GM23338 (cell line): ENCODE measurements around the gene ASTN1. TPM values are rescaled to one million over a fixed set of nuclear protein-coding genes. Genes with fewer than 3 reads are reported as not detected.

Experiments
- ATAC-seq: fragments of 200-7000 bp; cut with Tn5 transposase; 3 replicates; pipeline ENCODE4 v1.9.1; 2020
- DNase-seq: peaks from one replicate; pipeline ENCODE4 v3.0.0-alpha.2; 2015; ENCODE audit warnings: low spot score
- H2AFZ ChIP-seq: fragments of 200-600 bp; sonication (generic); 2 replicates; pipeline ENCODE4 v1.8.0; 2016; ENCODE audit warnings: antibody characterized with exemption, mild to moderate bottlenecking, moderate library complexity
- H3F3A ChIP-seq: fragments of 200-600 bp; sonication (generic); replicated peaks from 2 replicates; pipeline ENCODE4 v1.8.0; 2017; ENCODE audit warnings: antibody characterized with exemption, mixed run types, low read depth
- H3K27ac ChIP-seq: fragments of 200-600 bp; sonication (generic); 2 replicates; pipeline ENCODE4 v1.6.1; 2016; ENCODE audit warnings: low read depth
- H3K27me3 ChIP-seq: fragments of 200-600 bp; sonication (generic); 2 replicates; pipeline ENCODE4 v1.8.0; 2016; ENCODE audit warnings: mild to moderate bottlenecking, mixed run types, moderate library complexity; ENCODE audit not compliant: insufficient read depth
- H3K36me3 ChIP-seq: fragments of 200-600 bp; sonication (generic); 2 replicates; pipeline ENCODE4 v1.8.0; 2016; ENCODE audit warnings: mild to moderate bottlenecking; ENCODE audit not compliant: insufficient read depth
- H3K4me1 ChIP-seq: fragments of 200-600 bp; sonication (generic); 2 replicates; pipeline ENCODE4 v1.8.0; 2016; ENCODE audit warnings: mild to moderate bottlenecking, moderate library complexity; ENCODE audit not compliant: insufficient read depth
- H3K4me2 ChIP-seq: fragments of 200-600 bp; sonication (generic); 2 replicates; pipeline ENCODE4 v1.7.1; 2017; ENCODE audit warnings: mixed run types
- H3K4me3 ChIP-seq: fragments of 200-600 bp; sonication (generic); 2 replicates; pipeline ENCODE4 v1.6.1; 2016; ENCODE audit warnings: mixed run types
- H3K79me2 ChIP-seq: fragments of 200-600 bp; sonication (generic); replicated peaks from 2 replicates; pipeline ENCODE4 v1.8.0; 2017; ENCODE audit warnings: mild to moderate bottlenecking; ENCODE audit not compliant: insufficient read depth
- H3K9me2 ChIP-seq: fragments of 200-600 bp; sonication (generic); 2 replicates; pipeline ENCODE4 v1.8.0; 2017; ENCODE audit not compliant: insufficient read depth
- H4K20me1 ChIP-seq: fragments of 200-600 bp; sonication (generic); replicated peaks from 2 replicates; pipeline ENCODE4 v1.8.0; 2017; ENCODE audit warnings: mild to moderate bottlenecking; ENCODE audit not compliant: insufficient read depth
- H3K27ac Mint-ChIP-seq: 2 replicates; pipeline ENCODE4 v1.8.0; 2020; ENCODE audit warnings: inconsistent platforms, mild to moderate bottlenecking, moderate library complexity, mixed read lengths
- H3K27me3 Mint-ChIP-seq: 3 replicates; pipeline ENCODE4 v1.8.0; 2022; ENCODE audit warnings: low read depth, mild to moderate bottlenecking, moderate library complexity, mixed read lengths, inconsistent platforms; ENCODE audit not compliant: insufficient read depth, poor library complexity
- H3K36me3 Mint-ChIP-seq: 3 replicates; pipeline ENCODE4 v1.8.0; 2021; ENCODE audit warnings: low read depth, mild to moderate bottlenecking, inconsistent platforms, moderate library complexity, mixed read lengths
- H3K4me1 Mint-ChIP-seq: 3 replicates; pipeline ENCODE4 v1.8.0; 2020; ENCODE audit warnings: mild to moderate bottlenecking, inconsistent platforms, mixed read lengths
- H3K4me3 Mint-ChIP-seq: 3 replicates; pipeline ENCODE4 v1.8.0; 2021; ENCODE audit warnings: moderate library complexity, mild to moderate bottlenecking, inconsistent platforms, mixed read lengths
- H3K9me3 Mint-ChIP-seq: 3 replicates; pipeline ENCODE4 v1.8.0; 2020; ENCODE audit warnings: moderate library complexity, mild to moderate bottlenecking, inconsistent platforms, mixed read lengths
- EZH2phosphoT487 ChIP-seq: fragments of 200-600 bp; sonication (generic); IDR thresholded peaks from one replicate; pipeline ENCODE4 v1.8.1; 2018; ENCODE audit warnings: antibody characterized with exemption; ENCODE audit not compliant: unreplicated experiment
- polyA plus RNA-seq: library from polyadenylated mRNA; unstranded; fragments of >200 nt; fragmentation: Nextera tagmentation; extraction: Ambion mirVana; gene quantifications from 2 replicates; pipeline ENCODE4 v1.2.1, GENCODE V29; 2016
- total RNA-seq: library from RNA; depleted of rRNA; stranded (reverse); fragments of >200 nt; shearing (Covaris generic); gene quantifications from 2 replicates; pipeline ENCODE4 v1.2.3, GENCODE V29; 2014
- TF ChIP-seq, protein P1 (sequence below): fragments of 250-450 bp; sonication (Bioruptor Pico); IDR thresholded peaks from 2 replicates; pipeline ENCODE4 v1.5.0; 2020; ENCODE audit warnings: mild to moderate bottlenecking, moderate library complexity
- TF ChIP-seq, protein P2 (sequence below): IDR thresholded peaks from one replicate; pipeline ENCODE4 v1.6.1; 2018; ENCODE audit warnings: antibody characterized with exemption; ENCODE audit not compliant: unreplicated experiment

ASTN1 gene
- total and polyA plus RNA-seq, 2 experiments from 2014 or later: 2.0 to 5.2 TPM

GRCh38 chr1:176893625-176894352 lies 270.7 kb downstream of the ASTN1 start:
- H3K27ac Mint-ChIP-seq: no peak overlapping the region
- H3F3A ChIP-seq: no peaks in the 10 kb centered on the region
- no peak overlapping the region for H3K27ac ChIP-seq
- no peak overlapping the region for H3K4me3 ChIP-seq
- no peaks in the 10 kb centered on the region for H3K36me3 Mint-ChIP-seq
- no peaks in the 10 kb centered on the region for H3K79me2 ChIP-seq
- H3K4me1 ChIP-seq: no peaks in the 10 kb centered on the region
- DNase-seq (no peak), ATAC-seq (no peak)
- H2AFZ ChIP-seq: no peak overlapping the region
- H3K4me1 Mint-ChIP-seq: peaks cover 4% of the 10 kb centered on the region; the same call in 1 of the 3 replicates
- no peaks in the 10 kb centered on the region for H3K9me3 Mint-ChIP-seq
- no peaks in the 10 kb centered on the region for H3K9me2 ChIP-seq
- H3K4me2 ChIP-seq: no peak overlapping the region
- no peak for TF ChIP-seq EZH2phosphoT487
- TF ChIP-seq, protein P1, sequence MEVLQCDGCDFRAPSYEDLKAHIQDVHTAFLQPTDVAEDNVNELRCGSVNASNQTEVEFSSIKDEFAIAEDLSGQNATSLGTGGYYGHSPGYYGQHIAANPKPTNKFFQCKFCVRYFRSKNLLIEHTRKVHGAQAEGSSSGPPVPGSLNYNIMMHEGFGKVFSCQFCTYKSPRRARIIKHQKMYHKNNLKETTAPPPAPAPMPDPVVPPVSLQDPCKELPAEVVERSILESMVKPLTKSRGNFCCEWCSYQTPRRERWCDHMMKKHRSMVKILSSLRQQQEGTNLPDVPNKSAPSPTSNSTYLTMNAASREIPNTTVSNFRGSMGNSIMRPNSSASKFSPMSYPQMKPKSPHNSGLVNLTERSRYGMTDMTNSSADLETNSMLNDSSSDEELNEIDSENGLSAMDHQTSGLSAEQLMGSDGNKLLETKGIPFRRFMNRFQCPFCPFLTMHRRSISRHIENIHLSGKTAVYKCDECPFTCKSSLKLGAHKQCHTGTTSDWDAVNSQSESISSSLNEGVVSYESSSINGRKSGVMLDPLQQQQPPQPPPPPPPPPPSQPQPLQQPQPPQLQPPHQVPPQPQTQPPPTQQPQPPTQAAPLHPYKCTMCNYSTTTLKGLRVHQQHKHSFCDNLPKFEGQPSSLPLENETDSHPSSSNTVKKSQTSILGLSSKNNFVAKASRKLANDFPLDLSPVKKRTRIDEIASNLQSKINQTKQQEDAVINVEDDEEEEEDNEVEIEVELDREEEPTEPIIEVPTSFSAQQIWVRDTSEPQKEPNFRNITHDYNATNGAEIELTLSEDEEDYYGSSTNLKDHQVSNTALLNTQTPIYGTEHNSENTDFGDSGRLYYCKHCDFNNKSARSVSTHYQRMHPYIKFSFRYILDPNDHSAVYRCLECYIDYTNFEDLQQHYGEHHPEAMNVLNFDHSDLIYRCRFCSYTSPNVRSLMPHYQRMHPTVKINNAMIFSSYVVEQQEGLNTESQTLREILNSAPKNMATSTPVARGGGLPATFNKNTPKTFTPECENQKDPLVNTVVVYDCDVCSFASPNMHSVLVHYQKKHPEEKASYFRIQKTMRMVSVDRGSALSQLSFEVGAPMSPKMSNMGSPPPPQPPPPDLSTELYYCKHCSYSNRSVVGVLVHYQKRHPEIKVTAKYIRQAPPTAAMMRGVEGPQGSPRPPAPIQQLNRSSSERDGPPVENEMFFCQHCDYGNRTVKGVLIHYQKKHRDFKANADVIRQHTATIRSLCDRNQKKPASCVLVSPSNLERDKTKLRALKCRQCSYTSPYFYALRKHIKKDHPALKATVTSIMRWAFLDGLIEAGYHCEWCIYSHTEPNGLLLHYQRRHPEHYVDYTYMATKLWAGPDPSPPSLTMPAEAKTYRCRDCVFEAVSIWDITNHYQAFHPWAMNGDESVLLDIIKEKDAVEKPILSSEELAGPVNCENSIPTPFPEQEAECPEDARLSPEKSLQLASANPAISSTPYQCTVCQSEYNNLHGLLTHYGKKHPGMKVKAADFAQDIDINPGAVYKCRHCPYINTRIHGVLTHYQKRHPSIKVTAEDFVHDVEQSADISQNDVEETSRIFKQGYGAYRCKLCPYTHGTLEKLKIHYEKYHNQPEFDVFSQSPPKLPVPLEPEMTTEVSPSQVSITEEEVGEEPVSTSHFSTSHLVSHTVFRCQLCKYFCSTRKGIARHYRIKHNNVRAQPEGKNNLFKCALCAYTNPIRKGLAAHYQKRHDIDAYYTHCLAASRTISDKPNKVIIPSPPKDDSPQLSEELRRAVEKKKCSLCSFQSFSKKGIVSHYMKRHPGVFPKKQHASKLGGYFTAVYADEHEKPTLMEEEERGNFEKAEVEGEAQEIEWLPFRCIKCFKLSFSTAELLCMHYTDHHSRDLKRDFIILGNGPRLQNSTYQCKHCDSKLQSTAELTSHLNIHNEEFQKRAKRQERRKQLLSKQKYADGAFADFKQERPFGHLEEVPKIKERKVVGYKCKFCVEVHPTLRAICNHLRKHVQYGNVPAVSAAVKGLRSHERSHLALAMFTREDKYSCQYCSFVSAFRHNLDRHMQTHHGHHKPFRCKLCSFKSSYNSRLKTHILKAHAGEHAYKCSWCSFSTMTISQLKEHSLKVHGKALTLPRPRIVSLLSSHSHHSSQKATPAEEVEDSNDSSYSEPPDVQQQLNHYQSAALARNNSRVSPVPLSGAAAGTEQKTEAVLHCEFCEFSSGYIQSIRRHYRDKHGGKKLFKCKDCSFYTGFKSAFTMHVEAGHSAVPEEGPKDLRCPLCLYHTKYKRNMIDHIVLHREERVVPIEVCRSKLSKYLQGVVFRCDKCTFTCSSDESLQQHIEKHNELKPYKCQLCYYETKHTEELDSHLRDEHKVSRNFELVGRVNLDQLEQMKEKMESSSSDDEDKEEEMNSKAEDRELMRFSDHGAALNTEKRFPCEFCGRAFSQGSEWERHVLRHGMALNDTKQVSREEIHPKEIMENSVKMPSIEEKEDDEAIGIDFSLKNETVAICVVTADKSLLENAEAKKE: no peak
- TF ChIP-seq, protein P2, sequence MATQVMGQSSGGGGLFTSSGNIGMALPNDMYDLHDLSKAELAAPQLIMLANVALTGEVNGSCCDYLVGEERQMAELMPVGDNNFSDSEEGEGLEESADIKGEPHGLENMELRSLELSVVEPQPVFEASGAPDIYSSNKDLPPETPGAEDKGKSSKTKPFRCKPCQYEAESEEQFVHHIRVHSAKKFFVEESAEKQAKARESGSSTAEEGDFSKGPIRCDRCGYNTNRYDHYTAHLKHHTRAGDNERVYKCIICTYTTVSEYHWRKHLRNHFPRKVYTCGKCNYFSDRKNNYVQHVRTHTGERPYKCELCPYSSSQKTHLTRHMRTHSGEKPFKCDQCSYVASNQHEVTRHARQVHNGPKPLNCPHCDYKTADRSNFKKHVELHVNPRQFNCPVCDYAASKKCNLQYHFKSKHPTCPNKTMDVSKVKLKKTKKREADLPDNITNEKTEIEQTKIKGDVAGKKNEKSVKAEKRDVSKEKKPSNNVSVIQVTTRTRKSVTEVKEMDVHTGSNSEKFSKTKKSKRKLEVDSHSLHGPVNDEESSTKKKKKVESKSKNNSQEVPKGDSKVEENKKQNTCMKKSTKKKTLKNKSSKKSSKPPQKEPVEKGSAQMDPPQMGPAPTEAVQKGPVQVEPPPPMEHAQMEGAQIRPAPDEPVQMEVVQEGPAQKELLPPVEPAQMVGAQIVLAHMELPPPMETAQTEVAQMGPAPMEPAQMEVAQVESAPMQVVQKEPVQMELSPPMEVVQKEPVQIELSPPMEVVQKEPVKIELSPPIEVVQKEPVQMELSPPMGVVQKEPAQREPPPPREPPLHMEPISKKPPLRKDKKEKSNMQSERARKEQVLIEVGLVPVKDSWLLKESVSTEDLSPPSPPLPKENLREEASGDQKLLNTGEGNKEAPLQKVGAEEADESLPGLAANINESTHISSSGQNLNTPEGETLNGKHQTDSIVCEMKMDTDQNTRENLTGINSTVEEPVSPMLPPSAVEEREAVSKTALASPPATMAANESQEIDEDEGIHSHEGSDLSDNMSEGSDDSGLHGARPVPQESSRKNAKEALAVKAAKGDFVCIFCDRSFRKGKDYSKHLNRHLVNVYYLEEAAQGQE: no peak
- H3K36me3 ChIP-seq: no peaks in the 10 kb centered on the region
- H3K4me3 Mint-ChIP-seq: no peak overlapping the region
- H4K20me1 ChIP-seq: no peaks in the 10 kb centered on the region
- no peaks in the 10 kb centered on the region for H3K27me3 ChIP-seq
- peaks cover 2% of the 10 kb centered on the region for H3K27me3 Mint-ChIP-seq
